H1 (cell line): ENCODE data around the gene CREB3L4. TPM values are rescaled to one million over a fixed set of nuclear protein-coding genes. Genes with fewer than 3 reads are reported as not detected.

Experiments used
- EGR1 ChIP-seq: IDR thresholded peaks from 2 replicates; pipeline ENCODE4 v1.6.1; 2011; ENCODE audit warnings: low read depth, low read length, borderline replicate concordance
- SIX5 ChIP-seq: IDR thresholded peaks from 2 replicates; pipeline ENCODE4 v1.6.1; 2011; ENCODE audit warnings: mild to moderate bottlenecking, low read depth, low read length
- polyA plus RNA-seq, 7 experiments: library from polyadenylated mRNA; depleted of rRNA in 3 of 7; stranded (reverse) in 5 of 7; unstranded in 2 of 7; fragments of >200 nt in 5 of 7; fragments of 200-250 nt in 2 of 7; gene quantifications; 1 replicate in 5 of 7; 2 replicates in 1 of 7; 4 replicates in 1 of 7; pipeline versions ENCODE4 v1.2.1 to v1.2.3, GENCODE V29; 2011 to 2013; ENCODE audit warnings: missing spikeins in 2 of 7, mixed read lengths in 2 of 7
- total RNA-seq: library from RNA; stranded (reverse); fragmentation: NEBNext Ultra II Directional; extraction: Animal tissue kit (Norgen Biotek cat#: 25700); gene quantifications from 2 replicates; pipeline ENCODE4 v1.2.1, GENCODE V29; 2021
- TF ChIP-seq, protein P1 (sequence below): fragments of 300-600 bp; sonication (generic); IDR thresholded peaks from 2 replicates; pipeline ENCODE4 v1.7.1; 2012; ENCODE audit warnings: low read length, moderate library complexity, mild to moderate bottlenecking, inconsistent platforms; ENCODE audit not compliant: insufficient replicate concordance

The CREB3L4 gene
- total and polyA plus RNA-seq, 2 of the 8 experiments (the other 6 are each of a cell fraction or from before 2014, with no cell fraction given), result 34.4 to 54.0 TPM

DNA sequence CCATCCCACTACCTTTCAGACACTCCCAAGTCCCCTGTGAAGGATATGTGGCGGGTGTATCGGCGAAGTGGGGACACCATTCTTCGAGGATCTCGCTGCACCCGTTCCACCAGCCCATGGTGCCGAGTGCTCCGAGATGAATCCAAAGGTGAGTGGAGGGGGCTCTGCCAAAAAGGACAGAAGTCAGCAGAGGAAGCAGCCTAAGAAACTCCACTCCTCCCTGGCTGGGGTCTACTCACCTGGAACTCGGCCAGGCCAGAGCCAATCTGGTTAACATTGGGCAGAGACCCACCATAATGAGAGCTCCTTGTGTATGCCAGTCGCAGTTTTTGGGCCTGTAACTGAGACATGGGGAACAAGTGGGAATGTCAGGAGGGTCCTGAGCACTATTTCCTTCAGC is 12.9 kb upstream of the CREB3L4 start (continued):
- TF ChIP-seq, protein P1, sequence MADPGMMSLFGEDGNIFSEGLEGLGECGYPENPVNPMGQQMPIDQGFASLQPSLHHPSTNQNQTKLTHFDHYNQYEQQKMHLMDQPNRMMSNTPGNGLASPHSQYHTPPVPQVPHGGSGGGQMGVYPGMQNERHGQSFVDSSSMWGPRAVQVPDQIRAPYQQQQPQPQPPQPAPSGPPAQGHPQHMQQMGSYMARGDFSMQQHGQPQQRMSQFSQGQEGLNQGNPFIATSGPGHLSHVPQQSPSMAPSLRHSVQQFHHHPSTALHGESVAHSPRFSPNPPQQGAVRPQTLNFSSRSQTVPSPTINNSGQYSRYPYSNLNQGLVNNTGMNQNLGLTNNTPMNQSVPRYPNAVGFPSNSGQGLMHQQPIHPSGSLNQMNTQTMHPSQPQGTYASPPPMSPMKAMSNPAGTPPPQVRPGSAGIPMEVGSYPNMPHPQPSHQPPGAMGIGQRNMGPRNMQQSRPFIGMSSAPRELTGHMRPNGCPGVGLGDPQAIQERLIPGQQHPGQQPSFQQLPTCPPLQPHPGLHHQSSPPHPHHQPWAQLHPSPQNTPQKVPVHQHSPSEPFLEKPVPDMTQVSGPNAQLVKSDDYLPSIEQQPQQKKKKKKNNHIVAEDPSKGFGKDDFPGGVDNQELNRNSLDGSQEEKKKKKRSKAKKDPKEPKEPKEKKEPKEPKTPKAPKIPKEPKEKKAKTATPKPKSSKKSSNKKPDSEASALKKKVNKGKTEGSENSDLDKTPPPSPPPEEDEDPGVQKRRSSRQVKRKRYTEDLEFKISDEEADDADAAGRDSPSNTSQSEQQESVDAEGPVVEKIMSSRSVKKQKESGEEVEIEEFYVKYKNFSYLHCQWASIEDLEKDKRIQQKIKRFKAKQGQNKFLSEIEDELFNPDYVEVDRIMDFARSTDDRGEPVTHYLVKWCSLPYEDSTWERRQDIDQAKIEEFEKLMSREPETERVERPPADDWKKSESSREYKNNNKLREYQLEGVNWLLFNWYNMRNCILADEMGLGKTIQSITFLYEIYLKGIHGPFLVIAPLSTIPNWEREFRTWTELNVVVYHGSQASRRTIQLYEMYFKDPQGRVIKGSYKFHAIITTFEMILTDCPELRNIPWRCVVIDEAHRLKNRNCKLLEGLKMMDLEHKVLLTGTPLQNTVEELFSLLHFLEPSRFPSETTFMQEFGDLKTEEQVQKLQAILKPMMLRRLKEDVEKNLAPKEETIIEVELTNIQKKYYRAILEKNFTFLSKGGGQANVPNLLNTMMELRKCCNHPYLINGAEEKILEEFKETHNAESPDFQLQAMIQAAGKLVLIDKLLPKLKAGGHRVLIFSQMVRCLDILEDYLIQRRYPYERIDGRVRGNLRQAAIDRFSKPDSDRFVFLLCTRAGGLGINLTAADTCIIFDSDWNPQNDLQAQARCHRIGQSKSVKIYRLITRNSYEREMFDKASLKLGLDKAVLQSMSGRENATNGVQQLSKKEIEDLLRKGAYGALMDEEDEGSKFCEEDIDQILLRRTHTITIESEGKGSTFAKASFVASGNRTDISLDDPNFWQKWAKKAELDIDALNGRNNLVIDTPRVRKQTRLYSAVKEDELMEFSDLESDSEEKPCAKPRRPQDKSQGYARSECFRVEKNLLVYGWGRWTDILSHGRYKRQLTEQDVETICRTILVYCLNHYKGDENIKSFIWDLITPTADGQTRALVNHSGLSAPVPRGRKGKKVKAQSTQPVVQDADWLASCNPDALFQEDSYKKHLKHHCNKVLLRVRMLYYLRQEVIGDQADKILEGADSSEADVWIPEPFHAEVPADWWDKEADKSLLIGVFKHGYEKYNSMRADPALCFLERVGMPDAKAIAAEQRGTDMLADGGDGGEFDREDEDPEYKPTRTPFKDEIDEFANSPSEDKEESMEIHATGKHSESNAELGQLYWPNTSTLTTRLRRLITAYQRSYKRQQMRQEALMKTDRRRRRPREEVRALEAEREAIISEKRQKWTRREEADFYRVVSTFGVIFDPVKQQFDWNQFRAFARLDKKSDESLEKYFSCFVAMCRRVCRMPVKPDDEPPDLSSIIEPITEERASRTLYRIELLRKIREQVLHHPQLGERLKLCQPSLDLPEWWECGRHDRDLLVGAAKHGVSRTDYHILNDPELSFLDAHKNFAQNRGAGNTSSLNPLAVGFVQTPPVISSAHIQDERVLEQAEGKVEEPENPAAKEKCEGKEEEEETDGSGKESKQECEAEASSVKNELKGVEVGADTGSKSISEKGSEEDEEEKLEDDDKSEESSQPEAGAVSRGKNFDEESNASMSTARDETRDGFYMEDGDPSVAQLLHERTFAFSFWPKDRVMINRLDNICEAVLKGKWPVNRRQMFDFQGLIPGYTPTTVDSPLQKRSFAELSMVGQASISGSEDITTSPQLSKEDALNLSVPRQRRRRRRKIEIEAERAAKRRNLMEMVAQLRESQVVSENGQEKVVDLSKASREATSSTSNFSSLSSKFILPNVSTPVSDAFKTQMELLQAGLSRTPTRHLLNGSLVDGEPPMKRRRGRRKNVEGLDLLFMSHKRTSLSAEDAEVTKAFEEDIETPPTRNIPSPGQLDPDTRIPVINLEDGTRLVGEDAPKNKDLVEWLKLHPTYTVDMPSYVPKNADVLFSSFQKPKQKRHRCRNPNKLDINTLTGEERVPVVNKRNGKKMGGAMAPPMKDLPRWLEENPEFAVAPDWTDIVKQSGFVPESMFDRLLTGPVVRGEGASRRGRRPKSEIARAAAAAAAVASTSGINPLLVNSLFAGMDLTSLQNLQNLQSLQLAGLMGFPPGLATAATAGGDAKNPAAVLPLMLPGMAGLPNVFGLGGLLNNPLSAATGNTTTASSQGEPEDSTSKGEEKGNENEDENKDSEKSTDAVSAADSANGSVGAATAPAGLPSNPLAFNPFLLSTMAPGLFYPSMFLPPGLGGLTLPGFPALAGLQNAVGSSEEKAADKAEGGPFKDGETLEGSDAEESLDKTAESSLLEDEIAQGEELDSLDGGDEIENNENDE, result no peak
- no peak for TF ChIP-seq EGR1
- no peak for TF ChIP-seq SIX5
